ENCODE measurements around the gene ELL2. TPM values are rescaled to one million over a fixed set of nuclear protein-coding genes. Genes with fewer than 3 reads are reported as not detected.

ELL2 gene
- total RNA-seq, 1 experiment from 2014 or later, result 27.5 TPM

- no peaks in the 10 kb centered on the region for H3K27me3 ChIP-seq (ENCODE audit: insufficient read depth, low read length)
- Mint-ChIP-seq H3K9me3 (no peaks in the 10 kb centered on the region), H3K27me3 (ENCODE audit: low read depth) (no peaks in the 10 kb centered on the region), H3K36me3 (ENCODE audit: insufficient read depth in 1 of 3, low read depth in 3 of 3) (peaks cover 0 to 3% (median 0%) of the 10 kb centered on the region in 3 experiments; a peak in 1 of 7 replicates), H3K27ac (no peak overlapping the region), H3K4me3 (no peak overlapping the region), H3K4me1 (peaks cover 32 to 44% of the 10 kb centered on the region in 2 experiments)
- WGBS (ENCODE audit: extremely low coverage, insufficient read length, low lambda C conversion rate), result no CpG with 5 or more reads among the region's 6 CpGs
- no peak overlapping the region for H3K4me2 ChIP-seq (ENCODE audit: insufficient read depth, insufficient read length, low read length)
- H3K23ac ChIP-seq (ENCODE audit: insufficient read length, low read depth, low read length), result no peak overlapping the region
- no peaks in the 10 kb centered on the region; the same call in 1 of the 2 replicates for H3K4me1 ChIP-seq (ENCODE audit: insufficient read depth, low read length)
- H3K79me2 ChIP-seq (ENCODE audit: insufficient read depth, low read length), result no peaks in the 10 kb centered on the region
- H4K5ac ChIP-seq (ENCODE audit: insufficient read length, low read depth, low read length), result no peak overlapping the region
- no peak overlapping the region for H3K9ac ChIP-seq (ENCODE audit: extremely low read depth, insufficient read length, low read length)
- no peak overlapping the region for H3T11ph ChIP-seq (ENCODE audit: low read length)
- no peak overlapping the region for H3K27ac ChIP-seq (ENCODE audit: insufficient read length, low read depth, low read length)
- H3K14ac ChIP-seq (ENCODE audit: insufficient read depth, low read length), result no peak overlapping the region
- H2BK12ac ChIP-seq (ENCODE audit: insufficient read length, low read depth, low read length), result no peak overlapping the region
- no peak overlapping the region for H2AK5ac ChIP-seq (ENCODE audit: insufficient read length, low read length)
- H2AFZ ChIP-seq (ENCODE audit: low read length), result no peak overlapping the region
- H4K91ac ChIP-seq (ENCODE audit: insufficient read length, low read depth, low read length), result no peak overlapping the region
- no peak for TF ChIP-seq CTCF (conservative IDR thresholded peaks at IDR 0.05)
- H2BK15ac ChIP-seq (ENCODE audit: low read depth, low read length), result no peak overlapping the region
- DNase-seq, result no peak
- H2BK20ac ChIP-seq (ENCODE audit: low read depth, low read length, poor library complexity, severe bottlenecking), result no peak overlapping the region
- H3K18ac ChIP-seq (ENCODE audit: insufficient read length, low read depth, low read length), result no peak overlapping the region
- no peak overlapping the region for H2BK5ac ChIP-seq (ENCODE audit: insufficient read length, low read length)
- H3K56ac ChIP-seq (ENCODE audit: insufficient read length, low read depth, low read length), result no peak overlapping the region
- H3K23me2 ChIP-seq (ENCODE audit: insufficient read length, low read depth, low read length, poor library complexity, severe bottlenecking), result no peaks in the 10 kb centered on the region
- H3K9me3 ChIP-seq (ENCODE audit: control insufficient read depth, low read depth, low read length), result no peaks in the 10 kb centered on the region
- H3K79me1 ChIP-seq (ENCODE audit: insufficient read depth, low read depth, low read length, poor library complexity, severe bottlenecking), result no peaks in the 10 kb centered on the region
- no peaks in the 10 kb centered on the region for H4K20me1 ChIP-seq (ENCODE audit: control insufficient read depth, insufficient read depth, insufficient read length)
- no peak overlapping the region for H4K8ac ChIP-seq (replicated peaks; ENCODE audit: insufficient read length, low read depth, low read length)
- H2BK120ac ChIP-seq (ENCODE audit: low read depth, low read length, poor library complexity, severe bottlenecking), result no peak overlapping the region
- no peak overlapping the region for H3K4ac ChIP-seq (ENCODE audit: low read depth, low read length)
Observed at GRCh38 chr5:95913663-95914062, 48.0 kb downstream of the ELL2 start.
